ENCODE data around the gene LFNG. TPM values are rescaled to one million over a fixed set of nuclear protein-coding genes. Genes with fewer than 3 reads are reported as not detected.
"Not testable (repeated sequence)": the region's sequence is repeated elsewhere in the genome, so short reads cannot be mapped to it uniquely, and the experiment has no call there.

LFNG gene
- total RNA-seq, 1 donor from 2014 or later, result 58.0 TPM

DNA sequence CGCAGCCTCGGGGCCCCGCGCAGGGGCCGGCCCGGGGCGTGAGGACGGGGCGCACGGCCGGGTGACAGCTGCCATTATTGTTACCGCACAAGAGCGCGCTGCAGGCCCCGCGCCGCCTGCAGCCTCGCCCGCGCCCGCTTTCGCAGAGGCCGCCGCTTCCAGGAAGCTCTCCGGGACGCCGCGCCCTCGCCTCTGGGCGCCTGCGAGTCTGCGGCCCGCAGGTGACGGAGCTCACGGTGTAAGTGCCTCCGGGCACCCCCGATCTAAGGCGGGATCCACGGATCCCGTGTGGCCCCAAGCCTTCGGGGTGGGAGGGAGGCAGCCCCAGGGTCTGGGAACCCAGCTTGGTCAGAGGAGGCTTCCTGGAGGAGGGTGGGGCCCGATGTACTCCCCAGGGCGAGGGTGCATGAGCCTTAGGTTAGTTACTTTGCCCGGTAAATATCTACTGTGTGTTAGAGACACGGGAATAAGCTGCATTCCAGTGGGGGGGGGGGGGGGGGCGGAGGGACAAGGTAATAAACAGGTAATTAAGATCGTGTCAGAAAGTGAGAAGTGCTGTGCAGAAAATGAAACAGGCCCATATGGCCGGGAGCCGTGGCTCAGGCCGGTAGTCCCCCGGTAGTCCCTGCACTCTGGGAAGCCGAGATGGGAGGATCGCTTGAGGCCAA is 39.8 kb downstream of the LFNG start:
- peaks cover 8% of the 10 kb centered on the region for H3K27me3 Mint-ChIP-seq (ENCODE audit: insufficient read depth, low read depth)
- Histone ChIP-seq H3K27me3 (no peaks in the 10 kb centered on the region), H2AFZ (replicated peaks) (peak overlapping the region; percentile 72), H3K9me3 (ENCODE audit: low read depth) (no peaks in the 10 kb centered on the region), H3K79me2 (ENCODE audit: low read depth) (peaks cover 14% of the 10 kb centered on the region), H3K4me3 (peak overlapping the region; percentile 87), H4K20me1 (ENCODE audit: low read depth) (peaks cover 6% of the 10 kb centered on the region), H3K9ac (peak overlapping the region; percentile 29), H3K27ac (no peak overlapping the region), H3K4me1 (peaks cover 3% of the 10 kb centered on the region), H3F3A (ENCODE audit: low read depth) (peaks cover 35% of the 10 kb centered on the region), H3K36me3 (no peaks in the 10 kb centered on the region), H3K4me2 (peak overlapping the region; percentile 99)
- peak overlapping the region; percentile 86 for H3K4me3 Mint-ChIP-seq
- H3K9me3 Mint-ChIP-seq, result no peaks in the 10 kb centered on the region
- DNase-seq (ENCODE audit: low spot score), result no peak
- peaks cover 5% of the 10 kb centered on the region for H3K36me3 Mint-ChIP-seq
- TF ChIP-seq, protein P1, sequence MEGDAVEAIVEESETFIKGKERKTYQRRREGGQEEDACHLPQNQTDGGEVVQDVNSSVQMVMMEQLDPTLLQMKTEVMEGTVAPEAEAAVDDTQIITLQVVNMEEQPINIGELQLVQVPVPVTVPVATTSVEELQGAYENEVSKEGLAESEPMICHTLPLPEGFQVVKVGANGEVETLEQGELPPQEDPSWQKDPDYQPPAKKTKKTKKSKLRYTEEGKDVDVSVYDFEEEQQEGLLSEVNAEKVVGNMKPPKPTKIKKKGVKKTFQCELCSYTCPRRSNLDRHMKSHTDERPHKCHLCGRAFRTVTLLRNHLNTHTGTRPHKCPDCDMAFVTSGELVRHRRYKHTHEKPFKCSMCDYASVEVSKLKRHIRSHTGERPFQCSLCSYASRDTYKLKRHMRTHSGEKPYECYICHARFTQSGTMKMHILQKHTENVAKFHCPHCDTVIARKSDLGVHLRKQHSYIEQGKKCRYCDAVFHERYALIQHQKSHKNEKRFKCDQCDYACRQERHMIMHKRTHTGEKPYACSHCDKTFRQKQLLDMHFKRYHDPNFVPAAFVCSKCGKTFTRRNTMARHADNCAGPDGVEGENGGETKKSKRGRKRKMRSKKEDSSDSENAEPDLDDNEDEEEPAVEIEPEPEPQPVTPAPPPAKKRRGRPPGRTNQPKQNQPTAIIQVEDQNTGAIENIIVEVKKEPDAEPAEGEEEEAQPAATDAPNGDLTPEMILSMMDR (IDR thresholded peaks at IDR 0.05), result no peak
- TF ChIP-seq EZH2 (IDR thresholded peaks at IDR 0.05), result no peak
- TF ChIP-seq EZH2phosphoT487 (IDR thresholded peaks at IDR 0.05), result no peak
- no peak overlapping the region for H3K27ac Mint-ChIP-seq
- H3K4me1 Mint-ChIP-seq, result peaks cover 21% of the 10 kb centered on the region

DNA sequence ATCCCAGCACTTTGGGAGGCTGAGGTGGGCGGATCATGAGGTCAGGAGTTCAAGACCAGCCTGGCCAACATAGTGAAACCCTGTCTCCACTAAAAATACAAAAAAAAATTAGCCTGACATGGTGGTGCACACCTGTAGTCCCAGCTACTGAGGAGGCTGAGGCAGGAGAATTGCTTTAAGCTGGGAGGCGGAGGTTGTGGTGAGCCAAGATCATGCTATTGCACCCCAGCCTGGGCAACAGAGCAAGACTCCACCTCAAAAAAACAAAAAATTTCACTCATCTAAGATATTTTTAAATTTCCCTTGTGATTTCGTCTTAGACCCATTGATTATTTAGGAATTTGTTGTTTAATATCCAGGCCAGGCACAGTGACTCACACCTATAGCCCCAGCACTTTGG is 44.4 kb downstream of the LFNG start:
- H3K36me3 Mint-ChIP-seq, H3K4me2 ChIP-seq, H3K4me3 Mint-ChIP-seq: not testable (repeated sequence)

DNA sequence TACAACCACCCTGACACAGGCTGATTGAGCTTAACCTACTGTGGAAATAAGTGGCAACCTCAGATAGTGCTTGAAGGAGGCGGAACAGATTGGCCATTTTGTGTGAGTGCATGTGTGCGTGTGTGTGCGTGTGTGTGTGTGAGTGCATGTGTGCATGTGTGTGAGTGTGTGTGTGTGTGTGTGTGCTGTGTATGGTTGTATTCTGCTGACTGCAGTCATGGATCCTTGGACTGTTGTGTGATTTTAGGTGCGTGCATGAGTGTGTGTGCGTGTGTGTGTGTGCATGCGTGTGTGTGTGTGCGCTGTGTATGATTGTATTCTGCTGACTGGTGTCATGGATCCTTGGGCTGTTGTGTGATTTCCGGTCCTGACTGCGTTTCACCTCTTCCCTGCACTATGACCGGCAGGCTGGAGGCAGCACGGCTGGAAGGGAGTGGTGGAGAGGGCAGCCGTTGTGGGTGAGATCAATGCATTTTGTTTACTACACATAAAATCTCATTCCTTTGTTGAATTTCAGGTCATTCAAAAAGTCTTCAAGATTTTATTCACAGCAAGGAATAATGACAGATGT is 45.5 kb downstream of the LFNG start:
- H3K27ac Mint-ChIP-seq, result peak overlapping the region; percentile 7
- no peak overlapping the region for H3K27ac ChIP-seq

More for the DNA sequence above, 44.4 kb downstream of the LFNG start:
- not testable (repeated sequence) for H3K27ac Mint-ChIP-seq; H3K27ac ChIP-seq; H3K9ac ChIP-seq; H3K9me3 Mint-ChIP-seq; H3K9me3 ChIP-seq (ENCODE audit: low read depth); H2AFZ ChIP-seq (replicated peaks); H4K20me1 ChIP-seq (ENCODE audit: low read depth); DNase-seq (ENCODE audit: low spot score); H3K27me3 ChIP-seq; H3K27me3 Mint-ChIP-seq (ENCODE audit: insufficient read depth, low read depth); H3K4me3 ChIP-seq; H3K36me3 ChIP-seq
- Histone ChIP-seq H3F3A (ENCODE audit: low read depth) (peaks cover 21% of the 10 kb centered on the region), H3K4me1 (peaks cover 18% of the 10 kb centered on the region), H3K79me2 (ENCODE audit: low read depth) (peaks cover 12% of the 10 kb centered on the region)
- peaks cover 49% of the 10 kb centered on the region for H3K4me1 Mint-ChIP-seq

More for the DNA sequence above, 45.5 kb downstream of the LFNG start:
- DNase-seq (ENCODE audit: low spot score), result no peak
- Histone ChIP-seq H3K4me2 (no peak overlapping the region), H3K9me3 (ENCODE audit: low read depth) (no peaks in the 10 kb centered on the region), H3K27me3 (no peaks in the 10 kb centered on the region), H2AFZ (replicated peaks) (no peak overlapping the region), H4K20me1 (ENCODE audit: low read depth) (peaks cover 4% of the 10 kb centered on the region), H3K36me3 (no peaks in the 10 kb centered on the region), H3K4me1 (peaks cover 29% of the 10 kb centered on the region), H3K4me3 (no peak overlapping the region), H3K9ac (no peak overlapping the region), H3K79me2 (ENCODE audit: low read depth) (peaks cover 9% of the 10 kb centered on the region), H3F3A (ENCODE audit: low read depth) (peaks cover 27% of the 10 kb centered on the region)
- H3K9me3 Mint-ChIP-seq, result no peaks in the 10 kb centered on the region
- H3K36me3 Mint-ChIP-seq, result peaks cover 9% of the 10 kb centered on the region
- no peak for TF ChIP-seq EZH2phosphoT487 (IDR thresholded peaks at IDR 0.05)
- no peak for TF ChIP-seq EZH2 (IDR thresholded peaks at IDR 0.05)
- TF ChIP-seq, protein P1 (IDR thresholded peaks at IDR 0.05), result no peak
- H3K4me1 Mint-ChIP-seq, result peaks cover 53% of the 10 kb centered on the region
- H3K27me3 Mint-ChIP-seq (ENCODE audit: insufficient read depth, low read depth), result peaks cover under 1% of the 10 kb centered on the region
- no peak overlapping the region for H3K4me3 Mint-ChIP-seq

Measured in neural progenitor cell (in vitro differentiated cells).